HT-29 (cell line): ENCODE measurements around the gene CNFN. TPM values are rescaled to one million over a fixed set of nuclear protein-coding genes. Genes with fewer than 3 reads are reported as not detected.
"Not testable (repeated sequence)": the region's sequence is repeated elsewhere in the genome, so short reads cannot be mapped to it uniquely, and the experiment has no call there.

ENCODE experiments used
- DNase-seq: peaks from one replicate; pipeline ENCODE4 v3.0.0-alpha.2; 2015; ENCODE audit warnings: low spot score
- small RNA-seq: library from RNA; depleted of rRNA; stranded (forward); fragments of <200 nt; gene quantifications from one replicate; pipeline ENCODE3, GENCODE V24; 2014
- total RNA-seq: library from RNA; depleted of rRNA; stranded (reverse); fragments of >200 nt; shearing (Covaris generic); gene quantifications from 2 replicates; pipeline ENCODE4 v1.2.3, GENCODE V29; 2014; rRNA removed

CNFN gene
- total RNA-seq, 1 experiment from 2014 or later, result 6.6 TPM

DNA sequence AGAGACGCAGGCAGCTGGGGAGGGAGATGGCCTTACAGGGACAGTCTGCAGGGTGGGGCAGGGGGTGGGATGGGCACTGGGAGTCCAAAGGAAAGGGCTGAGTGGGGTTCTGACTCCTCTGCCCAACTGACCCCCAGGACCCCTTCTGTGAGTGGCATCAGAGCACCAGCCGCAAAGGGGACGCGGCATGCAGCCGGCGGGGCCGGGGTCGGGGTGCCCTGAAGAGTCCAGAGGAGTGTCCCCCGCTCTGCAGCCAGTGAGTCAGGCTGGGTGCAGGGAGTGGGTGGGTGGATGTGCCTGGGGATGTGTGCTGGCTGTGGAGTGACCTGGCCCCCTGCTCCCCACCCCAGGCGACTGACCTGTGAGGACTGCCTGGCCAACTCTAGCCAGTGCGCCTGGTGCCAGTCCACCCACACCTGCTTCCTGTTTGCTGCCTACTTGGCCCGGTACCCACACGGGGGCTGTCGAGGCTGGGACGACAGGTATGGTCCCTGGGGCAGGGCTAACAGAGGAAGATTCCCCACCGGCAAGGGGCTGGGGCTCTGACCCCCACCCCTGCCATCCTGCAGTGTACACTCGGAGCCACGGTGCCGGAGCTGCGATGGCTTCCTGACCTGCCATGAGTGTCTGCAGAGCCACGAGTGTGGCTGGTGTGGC, 38.9 kb downstream of the CNFN start:
- no peak for DNase-seq

DNA sequence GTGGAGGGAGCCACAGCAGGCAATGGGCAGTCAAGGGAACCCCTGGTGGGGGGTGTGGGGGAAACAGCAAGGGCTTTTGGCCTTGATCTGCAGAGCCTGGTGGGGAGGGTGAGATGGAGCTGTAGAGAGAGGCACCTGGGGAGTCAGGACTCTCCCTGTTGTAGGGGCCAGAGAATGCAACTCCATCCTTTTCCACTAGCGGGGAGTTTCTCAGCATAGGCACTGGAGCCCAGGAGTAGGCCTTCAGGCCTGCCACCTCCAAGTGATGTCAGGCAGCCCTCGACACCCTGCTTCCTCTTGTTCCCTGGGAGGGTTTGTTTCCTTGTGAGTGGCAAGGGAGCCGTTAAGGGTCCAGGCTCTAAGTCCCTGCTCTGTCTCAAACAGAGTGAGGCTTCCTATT, 39.7 kb downstream of the CNFN start:
- DNase-seq, result no peak

GRCh38 chr19:42349378-42350107, 40.6 kb downstream of the CNFN start:
- DNase-seq, result peak; percentile 30

- no peak for DNase-seq
These were observed 41.9 kb downstream of the CNFN start for GRCh38 chr19:42348211-42348610.

- no peak for DNase-seq
These were observed 44.8 kb downstream of the CNFN start for GRCh38 chr19:42345191-42345812.

DNA sequence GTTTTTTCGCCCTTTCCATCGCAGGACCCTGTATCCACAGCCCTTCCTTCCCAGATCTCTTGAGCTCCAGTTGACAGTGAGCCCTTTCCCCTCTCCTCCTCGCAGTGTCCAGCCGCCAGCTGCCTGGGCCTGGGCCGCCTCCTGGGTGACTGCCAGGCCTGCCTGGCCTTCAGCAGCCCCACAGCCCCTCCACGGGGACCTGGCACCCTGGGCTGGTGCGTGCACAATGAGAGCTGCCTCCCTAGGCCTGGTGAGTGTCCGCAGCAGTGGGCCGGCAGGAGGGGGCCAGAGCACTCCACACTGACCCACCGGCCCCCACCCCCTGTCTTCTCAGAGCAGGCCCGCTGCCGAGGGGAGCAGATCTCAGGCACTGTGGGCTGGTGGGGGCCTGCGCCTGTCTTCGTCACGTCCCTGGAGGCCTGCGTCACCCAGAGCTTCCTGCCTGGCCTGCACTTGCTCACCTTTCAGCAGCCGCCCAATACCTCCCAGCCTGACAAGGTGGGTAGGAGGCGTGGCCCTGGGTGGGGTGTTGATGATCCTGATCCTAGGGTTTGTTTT, 45.7 kb downstream of the CNFN start:
- DNase-seq, result no peak

DNA sequence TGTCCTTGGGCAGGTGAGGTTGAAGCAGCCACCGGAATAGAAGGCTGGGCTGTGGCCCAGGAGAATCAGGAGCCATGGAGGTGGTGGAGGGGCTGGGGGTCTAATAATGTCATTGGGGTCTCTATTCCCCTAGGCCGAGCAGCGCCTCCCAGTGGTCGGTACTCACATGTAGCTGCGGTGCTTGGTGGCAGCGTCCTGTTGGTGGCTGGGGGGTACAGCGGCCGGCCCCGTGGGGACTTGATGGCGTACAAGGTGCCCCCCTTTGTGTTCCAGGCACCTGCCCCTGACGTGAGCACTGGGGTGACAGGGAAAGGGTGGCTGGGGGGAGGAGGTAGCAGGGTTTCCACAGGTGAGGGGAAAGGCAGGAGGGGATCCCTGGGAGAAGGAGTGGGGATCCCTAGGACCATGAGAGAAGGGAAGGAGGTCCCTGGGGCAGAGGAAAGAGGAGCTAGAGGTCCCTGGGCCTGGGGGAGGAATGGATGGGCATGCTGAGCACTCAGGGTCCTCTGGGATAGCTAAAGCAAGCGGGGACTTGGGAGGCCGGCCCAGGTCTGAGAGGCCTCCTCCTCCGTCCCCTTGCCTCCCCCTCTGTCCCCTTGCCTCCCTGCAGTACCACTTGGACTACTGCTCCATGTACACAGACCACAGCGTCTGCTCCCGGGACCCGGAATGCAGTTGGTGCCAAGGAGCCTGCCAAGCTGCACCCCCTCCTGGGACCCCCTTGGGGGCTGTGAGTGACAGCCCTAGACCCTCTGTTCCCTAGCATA, 46.6 kb downstream of the CNFN start:
- DNase-seq, result no peak

DNA sequence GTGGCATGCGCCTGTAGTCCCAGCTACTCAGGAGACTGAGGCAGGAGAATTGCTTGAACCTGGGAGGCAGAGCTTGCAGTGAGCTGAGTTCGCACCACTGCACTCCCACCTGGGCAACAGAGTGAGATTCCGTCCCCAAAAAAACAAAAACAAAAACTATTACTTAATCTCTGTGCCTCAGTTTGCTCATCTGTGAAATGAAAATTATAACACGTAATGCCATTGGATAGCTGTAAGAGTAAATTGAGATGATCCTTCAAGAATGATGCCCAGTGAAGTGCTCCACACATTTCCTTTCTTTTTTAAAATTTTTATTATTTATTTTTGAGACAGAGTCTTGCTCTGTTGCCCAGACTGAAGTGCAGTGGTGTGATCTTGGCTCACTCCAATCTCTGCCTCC, 50.2 kb downstream of the CNFN start:
- DNase-seq, result not testable (repeated sequence)

DNA sequence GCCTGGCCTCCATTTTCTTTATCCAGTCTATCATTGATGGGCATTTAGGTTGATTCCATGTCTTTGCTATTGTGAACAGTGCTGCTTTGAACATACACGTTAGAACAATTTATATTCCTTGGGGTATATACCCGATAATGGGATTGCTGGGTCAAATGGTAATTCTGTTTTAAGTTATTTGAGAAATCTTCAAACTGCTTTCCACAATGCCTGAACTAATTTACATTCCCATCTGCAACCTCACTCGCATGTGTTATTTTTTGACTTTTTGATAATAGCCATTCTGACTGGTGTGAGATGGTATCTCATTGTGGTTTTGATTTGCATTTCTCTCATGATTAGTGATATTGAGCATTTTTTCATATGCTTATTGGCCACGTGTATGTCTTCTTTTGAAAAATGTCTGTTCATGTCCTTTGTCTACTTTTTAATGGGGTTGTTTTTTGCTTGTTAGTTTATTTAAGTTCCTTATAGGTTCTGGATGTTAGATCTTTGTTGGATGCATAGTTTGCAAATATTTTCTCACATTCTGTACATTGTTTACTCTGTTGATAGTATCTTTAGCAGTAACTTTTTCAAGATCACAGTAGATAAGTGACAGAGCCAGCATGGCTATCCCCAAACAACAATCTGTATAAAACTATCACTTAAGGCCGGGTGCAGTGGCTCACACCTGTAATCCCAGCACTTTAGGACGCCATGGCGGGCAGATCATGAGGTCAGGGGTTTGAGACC, 50.8 kb downstream of the CNFN start:
- not testable (repeated sequence) for DNase-seq

Small RNA genes within 50 kb of the gene (small RNA-seq; reads per million reads assigned to genes)
- gene MIR8077, result not detected

Other genes starting within 250 kb of the CNFN start
- gene DEDD2, start 172.6 kb downstream of the CNFN start, total RNA-seq, result 121 and 124 TPM in 2 replicates
- 15.3 and 15.9 TPM in 2 replicates for gene ZNF526, start 170.0 kb downstream of the CNFN start, total RNA-seq
- gene GSK3A, start 147.7 kb downstream of the CNFN start, total RNA-seq, result 41.4 and 43.8 TPM in 2 replicates
- gene ERF, start 135.2 kb downstream of the CNFN start, total RNA-seq, result 157 and 160 TPM in 2 replicates
- gene CIC, start 121.0 kb downstream of the CNFN start, total RNA-seq, result 42.1 and 55.5 TPM in 2 replicates
- 4.4 and 4.7 TPM in 2 replicates for gene PRR19, start 88.2 kb downstream of the CNFN start, total RNA-seq
- gene PAFAH1B3, start 87.7 kb downstream of the CNFN start, total RNA-seq, result 286 and 326 TPM in 2 replicates
- gene TMEM145, start 77.0 kb downstream of the CNFN start, total RNA-seq, result 0.29 and 0.81 TPM in 2 replicates
- gene MEGF8, start 64.7 kb downstream of the CNFN start, total RNA-seq, result 17.6 and 22.9 TPM in 2 replicates
- gene LIPE, start 37.1 kb upstream of the CNFN start, total RNA-seq, result 88.7 and 91.3 TPM in 2 replicates
- 0.61 TPM in 1 of 2 replicates, not detected in the other for gene CXCL17, start 52.6 kb upstream of the CNFN start, total RNA-seq
- gene CEACAM1, start 138.2 kb upstream of the CNFN start, total RNA-seq, result 29.4 and 39.6 TPM in 2 replicates
- not detected in 2 replicates for gene CEACAM8, start 204.6 kb upstream of the CNFN start, total RNA-seq